ENCODE measurements around the gene TMEM19.

DNA sequence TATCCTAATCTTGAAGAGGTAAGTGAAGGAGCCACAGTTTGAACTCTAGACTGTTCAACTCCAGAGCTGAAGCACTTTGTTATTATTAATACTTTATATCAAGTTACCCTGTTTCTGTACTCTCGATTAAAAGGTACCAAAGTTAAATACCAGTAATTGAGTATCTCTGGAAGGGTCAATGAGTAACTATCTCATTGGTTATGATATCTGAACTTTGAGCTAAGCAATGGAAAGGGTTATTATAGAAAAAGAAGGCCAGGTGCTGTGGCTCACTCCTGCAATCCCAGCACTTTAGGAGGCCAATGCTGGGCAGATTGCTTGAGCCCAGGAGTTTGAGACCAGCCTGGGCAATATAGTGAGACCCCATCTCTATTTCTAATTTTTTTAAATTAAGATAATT, 9.9 kb downstream of the TMEM19 start:
- TF ChIP-seq ZNF274 (IDR thresholded peaks at IDR 0.05; ENCODE audit: low read depth, low read length) (no peak), SUZ12 (IDR thresholded peaks at IDR 0.05; ENCODE audit: extremely low read depth, insufficient read depth, insufficient read length) (no peak), YY1 (IDR thresholded peaks at IDR 0.05; ENCODE audit: insufficient read depth, insufficient read length) (no peak)

All from NT2/D1 (cell line).